WI38 (cell line): ENCODE data around the gene CSNK1G1.

ENCODE experiments used
- H3K4me3 ChIP-seq: 2 replicates; pipeline ENCODE4 v1.5.1; 2011; ENCODE audit warnings: low read depth, mild to moderate bottlenecking, control low read depth, low read length
- TF ChIP-seq, protein P1 (sequence below): IDR thresholded peaks from 2 replicates; pipeline ENCODE4 v1.5.1; 2012; ENCODE audit warnings: low read depth, mild to moderate bottlenecking, control low read depth, low read length

CSNK1G1 gene

GRCh38 chr15:64264502-64264901 lies 91.5 kb downstream of the CSNK1G1 start:
- no peak overlapping the region for H3K4me3 ChIP-seq
- TF ChIP-seq, protein P1, sequence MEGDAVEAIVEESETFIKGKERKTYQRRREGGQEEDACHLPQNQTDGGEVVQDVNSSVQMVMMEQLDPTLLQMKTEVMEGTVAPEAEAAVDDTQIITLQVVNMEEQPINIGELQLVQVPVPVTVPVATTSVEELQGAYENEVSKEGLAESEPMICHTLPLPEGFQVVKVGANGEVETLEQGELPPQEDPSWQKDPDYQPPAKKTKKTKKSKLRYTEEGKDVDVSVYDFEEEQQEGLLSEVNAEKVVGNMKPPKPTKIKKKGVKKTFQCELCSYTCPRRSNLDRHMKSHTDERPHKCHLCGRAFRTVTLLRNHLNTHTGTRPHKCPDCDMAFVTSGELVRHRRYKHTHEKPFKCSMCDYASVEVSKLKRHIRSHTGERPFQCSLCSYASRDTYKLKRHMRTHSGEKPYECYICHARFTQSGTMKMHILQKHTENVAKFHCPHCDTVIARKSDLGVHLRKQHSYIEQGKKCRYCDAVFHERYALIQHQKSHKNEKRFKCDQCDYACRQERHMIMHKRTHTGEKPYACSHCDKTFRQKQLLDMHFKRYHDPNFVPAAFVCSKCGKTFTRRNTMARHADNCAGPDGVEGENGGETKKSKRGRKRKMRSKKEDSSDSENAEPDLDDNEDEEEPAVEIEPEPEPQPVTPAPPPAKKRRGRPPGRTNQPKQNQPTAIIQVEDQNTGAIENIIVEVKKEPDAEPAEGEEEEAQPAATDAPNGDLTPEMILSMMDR = no peak

GRCh38 chr15:64263567-64263966 lies 92.4 kb downstream of the CSNK1G1 start:
- TF ChIP-seq, protein P1 = no peak
- no peak overlapping the region for H3K4me3 ChIP-seq

DNA sequence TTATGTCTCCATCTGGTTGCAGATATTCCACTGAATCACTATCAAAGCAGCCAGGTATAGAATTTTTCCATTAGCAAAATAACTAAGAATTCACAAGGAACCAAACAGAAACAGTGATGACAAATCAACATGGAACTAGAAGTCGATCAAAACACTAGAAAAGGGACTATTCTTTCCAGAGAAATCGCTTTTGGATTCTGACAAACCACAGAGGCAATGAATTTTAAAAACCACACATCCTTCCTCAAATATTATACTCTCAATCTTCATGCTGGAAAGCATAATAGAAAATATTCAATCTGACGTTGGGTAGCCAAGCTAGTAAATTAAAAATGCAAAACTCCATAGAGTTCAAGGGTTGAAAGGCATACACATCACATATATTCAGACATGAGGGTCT lies 99.9 kb downstream of the CSNK1G1 start:
- TF ChIP-seq, protein P1 = no peak
- H3K4me3 ChIP-seq = no peak overlapping the region

DNA sequence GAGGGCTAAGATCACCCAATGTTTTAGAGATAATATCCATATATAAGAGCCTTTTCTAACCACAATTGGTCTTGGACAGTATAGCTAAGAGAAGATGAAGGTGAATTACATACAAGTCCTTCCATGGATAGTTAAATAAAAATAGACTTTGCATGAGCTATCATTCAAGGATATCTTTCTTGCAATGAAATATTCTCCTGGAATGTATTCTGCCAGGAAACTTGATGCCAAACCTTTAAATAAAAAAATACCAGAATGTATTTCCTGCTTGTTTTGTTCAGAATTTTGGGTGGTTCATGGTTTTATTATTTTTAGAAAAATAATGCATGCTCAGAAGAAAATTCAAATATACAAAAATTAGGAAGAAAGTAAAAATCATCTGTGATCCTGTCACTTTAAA lies 104.3 kb downstream of the CSNK1G1 start:
- TF ChIP-seq, protein P1 = no peak
- H3K4me3 ChIP-seq = no peak overlapping the region

GRCh38 chr15:64251121-64251520 lies 104.9 kb downstream of the CSNK1G1 start:
- H3K4me3 ChIP-seq = no peak overlapping the region
- TF ChIP-seq, protein P1 = no peak

DNA sequence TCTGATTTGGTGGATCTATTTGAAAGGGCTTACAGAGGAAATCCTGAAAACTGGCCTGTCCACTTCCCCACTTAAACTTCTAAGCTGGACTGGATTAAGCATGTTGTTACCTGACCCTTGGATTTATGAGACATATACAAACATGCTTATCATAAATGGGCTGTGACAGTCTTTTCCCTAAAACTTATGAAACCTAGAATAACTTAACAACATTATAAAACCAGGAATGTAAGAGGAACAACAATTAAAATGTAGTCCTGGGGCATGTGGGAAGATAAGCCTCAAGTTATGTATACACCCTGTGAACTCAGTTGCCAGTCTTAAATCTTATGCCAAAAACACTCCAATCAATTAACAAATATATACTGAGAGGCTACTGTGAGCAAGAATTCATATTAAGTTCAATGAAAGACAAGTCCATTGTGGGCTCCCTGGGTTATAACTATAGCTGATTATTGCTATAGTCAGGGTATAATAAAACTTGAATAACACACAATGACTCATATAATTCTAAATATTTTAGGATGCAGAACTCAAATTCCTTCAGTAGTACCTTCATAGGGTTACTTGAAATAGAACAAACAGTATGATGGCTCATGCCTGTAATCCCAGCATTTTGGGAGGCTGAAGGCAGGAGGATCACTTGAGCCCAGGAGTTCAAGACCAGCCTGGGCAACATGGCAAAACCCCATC lies 105.9 kb downstream of the CSNK1G1 start:
- no peak overlapping the region for H3K4me3 ChIP-seq
- TF ChIP-seq, protein P1 = no peak

DNA sequence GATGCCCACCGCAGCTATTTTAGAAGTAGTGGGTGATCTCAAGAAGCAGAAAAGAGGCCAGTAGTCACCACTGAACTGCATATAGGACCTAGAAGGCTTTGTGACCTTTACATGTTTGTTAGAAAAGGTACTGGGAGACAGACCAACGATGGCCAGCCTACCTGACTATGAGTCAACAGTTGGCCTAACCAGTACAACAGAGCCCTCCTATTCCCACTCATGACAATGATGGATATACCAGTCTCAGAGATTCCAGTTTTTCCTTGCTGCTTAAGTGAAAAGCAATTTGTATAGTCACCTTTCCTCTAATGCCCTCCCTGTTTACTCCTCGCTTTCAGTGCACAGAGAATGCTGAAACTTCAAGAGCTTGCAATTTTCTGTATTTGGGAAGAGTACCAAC lies 106.6 kb downstream of the CSNK1G1 start:
- TF ChIP-seq, protein P1 = no peak
- H3K4me3 ChIP-seq = no peak overlapping the region
